K562 (cell line): ENCODE measurements around the gene KRT71. TPM values are rescaled to one million over a fixed set of nuclear protein-coding genes. Genes with fewer than 3 reads are reported as not detected.

Experiments
- RFX5 ChIP-seq: IDR thresholded peaks from 2 replicates; pipeline ENCODE4 v1.6.1; 2011; ENCODE audit warnings: low read depth, mild to moderate bottlenecking, improper control_type of control experiment, low read length
- polyA plus RNA-seq, 8 experiments: library from polyadenylated mRNA; depleted of rRNA in 4 of 8; stranded (reverse) in 5 of 8; unstranded in 3 of 8; fragments of >200 nt; fragmentation: Nextera tagmentation in 2 of 8; fragmentation: Illumina TruSeq in 1 of 8; extraction: Ambion mirVana in 2 of 8; extraction: Trizol in 1 of 8; gene quantifications; 2 replicates each; pipeline versions ENCODE4 v1.2.1 to v1.2.3, GENCODE V29; 2011 to 2014; ENCODE audit warnings: inconsistent platforms in 1 of 8, missing spikeins in 1 of 8
- total RNA-seq, 7 experiments: library from RNA; depleted of rRNA in 6 of 7; stranded (reverse); fragments of >200 nt in 6 of 7; fragmentation: Illumina TruSeq in 2 of 7; extraction: Trizol in 2 of 7; gene quantifications; 2 replicates each; pipeline versions ENCODE4 v1.2.1 to v1.2.3, GENCODE V29; 2011 to 2021; ENCODE audit warnings: low replicate concordance in 1 of 7
- TF ChIP-seq, protein P1 (sequence below), 2 experiments: fragments of 450-650 bp; formaldehyde crosslinking in 1 of 2; IDR thresholded peaks; 2 replicates each; pipeline versions ENCODE4 v1.4.0 to v1.6.1; 2014 to 2020; ENCODE audit warnings: mild to moderate bottlenecking in 2 of 2, borderline replicate concordance in 1 of 2, low read depth in 1 of 2
- TF ChIP-seq, protein P2 (sequence below): fragments of 250-450 bp; sonication (Bioruptor Pico); IDR thresholded peaks from 2 replicates; pipeline ENCODE4 v1.8.0; 2021; ENCODE audit warnings: borderline replicate concordance, mild to moderate bottlenecking, moderate library complexity; ENCODE audit not compliant: poor library complexity, severe bottlenecking

The KRT71 gene
- total and polyA plus RNA-seq, 9 of the 15 experiments (the other 6 are each of a cell fraction or from before 2014, with no cell fraction given): not detected

DNA sequence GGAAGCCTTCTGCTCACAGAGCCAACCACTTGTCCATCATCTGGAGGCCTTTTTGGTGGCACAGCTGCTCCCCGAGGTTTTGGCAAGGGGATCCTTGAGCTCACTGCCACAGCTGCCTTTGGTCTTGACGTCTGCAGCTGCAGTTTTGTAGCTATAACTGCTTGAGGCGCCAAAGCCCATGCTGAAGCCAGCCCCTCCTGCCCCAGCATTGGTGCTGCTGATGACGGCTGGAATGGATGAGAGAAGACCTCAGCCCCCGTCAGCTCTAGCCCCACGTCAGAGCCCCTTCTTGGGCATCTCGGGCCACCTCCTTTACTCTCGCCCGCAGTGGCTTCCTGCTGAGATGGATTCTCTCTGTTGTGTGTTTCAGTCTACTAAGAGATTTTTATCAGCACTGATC, 33.0 kb upstream of the KRT71 start (continued):
- TF ChIP-seq, protein P1, sequence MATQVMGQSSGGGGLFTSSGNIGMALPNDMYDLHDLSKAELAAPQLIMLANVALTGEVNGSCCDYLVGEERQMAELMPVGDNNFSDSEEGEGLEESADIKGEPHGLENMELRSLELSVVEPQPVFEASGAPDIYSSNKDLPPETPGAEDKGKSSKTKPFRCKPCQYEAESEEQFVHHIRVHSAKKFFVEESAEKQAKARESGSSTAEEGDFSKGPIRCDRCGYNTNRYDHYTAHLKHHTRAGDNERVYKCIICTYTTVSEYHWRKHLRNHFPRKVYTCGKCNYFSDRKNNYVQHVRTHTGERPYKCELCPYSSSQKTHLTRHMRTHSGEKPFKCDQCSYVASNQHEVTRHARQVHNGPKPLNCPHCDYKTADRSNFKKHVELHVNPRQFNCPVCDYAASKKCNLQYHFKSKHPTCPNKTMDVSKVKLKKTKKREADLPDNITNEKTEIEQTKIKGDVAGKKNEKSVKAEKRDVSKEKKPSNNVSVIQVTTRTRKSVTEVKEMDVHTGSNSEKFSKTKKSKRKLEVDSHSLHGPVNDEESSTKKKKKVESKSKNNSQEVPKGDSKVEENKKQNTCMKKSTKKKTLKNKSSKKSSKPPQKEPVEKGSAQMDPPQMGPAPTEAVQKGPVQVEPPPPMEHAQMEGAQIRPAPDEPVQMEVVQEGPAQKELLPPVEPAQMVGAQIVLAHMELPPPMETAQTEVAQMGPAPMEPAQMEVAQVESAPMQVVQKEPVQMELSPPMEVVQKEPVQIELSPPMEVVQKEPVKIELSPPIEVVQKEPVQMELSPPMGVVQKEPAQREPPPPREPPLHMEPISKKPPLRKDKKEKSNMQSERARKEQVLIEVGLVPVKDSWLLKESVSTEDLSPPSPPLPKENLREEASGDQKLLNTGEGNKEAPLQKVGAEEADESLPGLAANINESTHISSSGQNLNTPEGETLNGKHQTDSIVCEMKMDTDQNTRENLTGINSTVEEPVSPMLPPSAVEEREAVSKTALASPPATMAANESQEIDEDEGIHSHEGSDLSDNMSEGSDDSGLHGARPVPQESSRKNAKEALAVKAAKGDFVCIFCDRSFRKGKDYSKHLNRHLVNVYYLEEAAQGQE (IDR thresholded peaks at IDR 0.05; ENCODE audit: borderline replicate concordance): peak; percentile 59; the same call in 1 of the 2 replicates
- TF ChIP-seq, protein P1 (CRISPR knock-in tag; IDR thresholded peaks at IDR 0.05; ENCODE audit: low read depth): no peak
- TF ChIP-seq RFX5: no peak
- TF ChIP-seq, protein P2, sequence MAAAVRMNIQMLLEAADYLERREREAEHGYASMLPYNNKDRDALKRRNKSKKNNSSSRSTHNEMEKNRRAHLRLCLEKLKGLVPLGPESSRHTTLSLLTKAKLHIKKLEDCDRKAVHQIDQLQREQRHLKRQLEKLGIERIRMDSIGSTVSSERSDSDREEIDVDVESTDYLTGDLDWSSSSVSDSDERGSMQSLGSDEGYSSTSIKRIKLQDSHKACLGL (CRISPR knock-in tag): no peak
